ENCODE data around the gene PRKRIP1. TPM values are rescaled to one million over a fixed set of nuclear protein-coding genes. Genes with fewer than 3 reads are reported as not detected.

The PRKRIP1 gene
- total RNA-seq, 1 donor = 14.5 TPM

- Histone ChIP-seq H3K4me1 (ENCODE audit: insufficient read depth, low read length) (no peaks in the 10 kb centered on the region), H3K79me2 (ENCODE audit: insufficient read depth, low read length) (peaks cover 10% of the 10 kb centered on the region), H3K27ac (ENCODE audit: low read depth, low read length) (no peak overlapping the region), H3K36me3 (ENCODE audit: insufficient read depth, low read length) (peaks cover 47% of the 10 kb centered on the region), H2AFZ (ENCODE audit: low read length) (no peak overlapping the region), H3K4me2 (ENCODE audit: insufficient read depth, low read length) (no peak overlapping the region), H3K27me3 (ENCODE audit: insufficient read depth, low read length) (no peaks in the 10 kb centered on the region), H3K9me3 (ENCODE audit: low read depth, low read length) (no peaks in the 10 kb centered on the region), H4K20me1 (ENCODE audit: insufficient read depth, low read length) (peaks cover 13% of the 10 kb centered on the region), H3K4me3 (ENCODE audit: insufficient read depth, low read length) (no peak overlapping the region)
- no peak for TF ChIP-seq CTCF (IDR thresholded peaks at IDR 0.05; ENCODE audit: extremely low read depth, low read depth, low read length)
- DNase-seq (ENCODE audit: insufficient read length, low spot score, missing footprints) = no peak
Measured at GRCh38 chr7:102417105-102417504, 20.9 kb downstream of the PRKRIP1 start.

- peaks cover 5% of the 10 kb centered on the region for H4K20me1 ChIP-seq (ENCODE audit: insufficient read depth, low read length)
- no peaks in the 10 kb centered on the region for H3K27me3 ChIP-seq (ENCODE audit: insufficient read depth, low read length)
- H3K4me1 ChIP-seq (ENCODE audit: insufficient read depth, low read length) = no peaks in the 10 kb centered on the region
- H3K4me3 ChIP-seq (ENCODE audit: insufficient read depth, low read length) = no peak overlapping the region
- peaks cover 3% of the 10 kb centered on the region for H3K79me2 ChIP-seq (ENCODE audit: insufficient read depth, low read length)
- TF ChIP-seq CTCF (IDR thresholded peaks at IDR 0.05; ENCODE audit: extremely low read depth, low read depth, low read length) = no peak
- H3K4me2 ChIP-seq (ENCODE audit: insufficient read depth, low read length) = no peak overlapping the region
- no peak overlapping the region for H2AFZ ChIP-seq (ENCODE audit: low read length)
- no peak overlapping the region for H3K27ac ChIP-seq (ENCODE audit: low read depth, low read length)
- H3K36me3 ChIP-seq (ENCODE audit: insufficient read depth, low read length) = peaks cover 41% of the 10 kb centered on the region
- H3K9me3 ChIP-seq (ENCODE audit: low read depth, low read length) = no peaks in the 10 kb centered on the region
- DNase-seq (ENCODE audit: insufficient read length, low spot score, missing footprints) = no peak
Measured at GRCh38 chr7:102418592-102418991, 22.4 kb downstream of the PRKRIP1 start.

- no peaks in the 10 kb centered on the region for H3K4me1 ChIP-seq (ENCODE audit: insufficient read depth, low read length)
- no peak for DNase-seq (ENCODE audit: insufficient read length, low spot score, missing footprints)
- H3K36me3 ChIP-seq (ENCODE audit: insufficient read depth, low read length) = peaks cover 48% of the 10 kb centered on the region
- TF ChIP-seq CTCF (IDR thresholded peaks at IDR 0.05; ENCODE audit: extremely low read depth, low read depth, low read length) = no peak
- H2AFZ ChIP-seq (ENCODE audit: low read length) = no peak overlapping the region
- H3K4me2 ChIP-seq (ENCODE audit: insufficient read depth, low read length) = no peak overlapping the region
- peaks cover 3% of the 10 kb centered on the region for H3K79me2 ChIP-seq (ENCODE audit: insufficient read depth, low read length)
- no peak overlapping the region for H3K27ac ChIP-seq (ENCODE audit: low read depth, low read length)
- H4K20me1 ChIP-seq (ENCODE audit: insufficient read depth, low read length) = peaks cover 15% of the 10 kb centered on the region
- H3K27me3 ChIP-seq (ENCODE audit: insufficient read depth, low read length) = no peaks in the 10 kb centered on the region
- no peaks in the 10 kb centered on the region for H3K9me3 ChIP-seq (ENCODE audit: low read depth, low read length)
- no peak overlapping the region for H3K4me3 ChIP-seq (ENCODE audit: insufficient read depth, low read length)
Measured at GRCh38 chr7:102421706-102422240, 25.6 kb downstream of the PRKRIP1 start.

- DNase-seq (ENCODE audit: insufficient read length, low spot score, missing footprints) = no peak
- Histone ChIP-seq H3K36me3 (ENCODE audit: insufficient read depth, low read length) (peaks cover 45% of the 10 kb centered on the region), H3K4me3 (ENCODE audit: insufficient read depth, low read length) (no peak overlapping the region), H3K27me3 (ENCODE audit: insufficient read depth, low read length) (no peaks in the 10 kb centered on the region), H3K79me2 (ENCODE audit: insufficient read depth, low read length) (peaks cover 3% of the 10 kb centered on the region), H3K27ac (ENCODE audit: low read depth, low read length) (no peak overlapping the region), H4K20me1 (ENCODE audit: insufficient read depth, low read length) (peaks cover 12% of the 10 kb centered on the region), H3K4me1 (ENCODE audit: insufficient read depth, low read length) (no peaks in the 10 kb centered on the region), H3K9me3 (ENCODE audit: low read depth, low read length) (no peaks in the 10 kb centered on the region), H3K4me2 (ENCODE audit: insufficient read depth, low read length) (no peak overlapping the region), H2AFZ (ENCODE audit: low read length) (no peak overlapping the region)
- no peak for TF ChIP-seq CTCF (IDR thresholded peaks at IDR 0.05; ENCODE audit: extremely low read depth, low read depth, low read length)
Measured at GRCh38 chr7:102424129-102424551, 28.0 kb downstream of the PRKRIP1 start.

Data from osteoblast (primary cell).